PC-3 (cell line): ENCODE data around the gene MTLN. TPM values are rescaled to one million over a fixed set of nuclear protein-coding genes. Genes with fewer than 3 reads are reported as not detected.
A peak's percentile ranks its signal among the peaks of the same experiment; 100 is the strongest.
"Not testable (repeated sequence)": the region's sequence is repeated elsewhere in the genome, so short reads cannot be mapped to it uniquely, and the experiment has no call there.

Experiments used
- ATAC-seq: fragments of 200-7000 bp; cut with Tn5 transposase; 2 replicates; pipeline ENCODE4 v1.9.1; 2020; ENCODE audit warnings: mild to moderate bottlenecking, moderate library complexity
- BruUV-seq: library from RNA; stranded (reverse); fragments of 400-500 nt; replicated peaks from 2 replicates; lab custom pipeline; 2021; lab: Mats Ljungman, UMichigan
- CTCF ChIA-PET: fragments of 300-600 bp; sonication (Branson Sonifier 250); formaldehyde crosslinking; loops from one replicate; lab custom pipeline; 2022; ENCODE audit warnings: antibody characterized with exemption; lab: Charles Lee
- POLR2A ChIA-PET: fragments of 300-600 bp; sonication (Branson Sonifier 250); formaldehyde crosslinking; loops from one replicate; lab custom pipeline; 2022; ENCODE audit warnings: antibody characterized with exemption; ENCODE audit not compliant: unreplicated experiment; lab: Charles Lee
- DNase-seq: peaks from one replicate; pipeline ENCODE4 v3.0.0-alpha.2; 2015
- H2AFZ ChIP-seq: fragments of 300-600 bp; sonication (generic); 2 replicates; pipeline ENCODE4 v1.6.0; 2016; ENCODE audit warnings: antibody characterized with exemption, low read length
- H3F3A ChIP-seq: fragments of 300-600 bp; sonication (generic); one replicate; pipeline ENCODE4 v1.6.0; 2017; ENCODE audit warnings: antibody characterized with exemption, low read length, control low read depth, mild to moderate bottlenecking; ENCODE audit not compliant: unreplicated experiment
- H3K27ac ChIP-seq: fragments of 300-600 bp; sonication (generic); 2 replicates; pipeline ENCODE4 v1.5.1; 2016; ENCODE audit warnings: mild to moderate bottlenecking, low read length
- H3K27me3 ChIP-seq: fragments of 300-600 bp; sonication (generic); 2 replicates; pipeline ENCODE4 v1.6.1; 2016; ENCODE audit warnings: low read length, mixed read lengths
- H3K36me3 ChIP-seq: fragments of 300-600 bp; sonication (generic); 2 replicates; pipeline ENCODE4 v1.6.1; 2016; ENCODE audit warnings: low read depth, mixed run types, low read length, mixed read lengths
- H3K4me1 ChIP-seq: fragments of 300-600 bp; sonication (generic); 2 replicates; pipeline ENCODE4 v1.5.1; 2016; ENCODE audit warnings: low read length; ENCODE audit not compliant: insufficient read depth
- H3K4me2 ChIP-seq: fragments of 300-600 bp; sonication (generic); 2 replicates; pipeline ENCODE4 v1.6.0; 2016; ENCODE audit warnings: low read length
- H3K4me3 ChIP-seq: fragments of 300-600 bp; sonication (generic); 2 replicates; pipeline ENCODE4 v1.5.1; 2016; ENCODE audit warnings: mild to moderate bottlenecking, low read length, mixed read lengths
- H3K79me2 ChIP-seq: fragments of 300-600 bp; sonication (generic); 2 replicates; pipeline ENCODE4 v1.6.1; 2017; ENCODE audit warnings: low read length, mixed read lengths
- H3K9ac ChIP-seq: fragments of 300-600 bp; sonication (generic); 2 replicates; pipeline ENCODE4 v1.6.0; 2016; ENCODE audit warnings: mild to moderate bottlenecking, low read length
- H3K9me2 ChIP-seq: fragments of 300-600 bp; sonication (generic); replicated peaks from 2 replicates; pipeline ENCODE4 v1.6.1; 2016; ENCODE audit warnings: mixed run types, low read length, mixed read lengths
- H3K9me3 ChIP-seq: fragments of 300-600 bp; sonication (generic); 2 replicates; pipeline ENCODE4 v1.6.1; 2016; ENCODE audit warnings: low read length, mixed read lengths
- H4K20me1 ChIP-seq: fragments of 300-600 bp; sonication (generic); 2 replicates; pipeline ENCODE4 v1.6.1; 2016; ENCODE audit warnings: low read length, mixed read lengths
- CTCF ChIP-seq: fragments of 300-600 bp; sonication (generic); conservative IDR thresholded peaks from 2 replicates; pipeline ENCODE4 v1.5.1; 2017; ENCODE audit warnings: antibody characterized with exemption, low read depth, mild to moderate bottlenecking, low read length
- EZH2 ChIP-seq: fragments of 300-600 bp; sonication (generic); IDR thresholded peaks from one replicate; pipeline ENCODE4 v1.6.1; 2017; ENCODE audit warnings: antibody characterized with exemption, mild to moderate bottlenecking, low read length; ENCODE audit not compliant: unreplicated experiment
- EZH2phosphoT487 ChIP-seq: fragments of 300-600 bp; sonication (generic); IDR thresholded peaks from 2 replicates; pipeline ENCODE4 v1.6.1; 2018; ENCODE audit warnings: mild to moderate bottlenecking, antibody characterized with exemption, low read length, borderline replicate concordance
- intact Hi-C: fragments of 100-400 bp; cut with micrococcal nuclease; formaldehyde crosslinking; loops from 2 replicates; pipeline ENCODE4 v1.9.0; 2023
- total RNA-seq: library from RNA; depleted of rRNA; stranded (reverse); fragments of >200 nt; gene quantifications from 2 replicates; pipeline ENCODE4 v1.2.3, GENCODE V29; 2014

MTLN gene
- total RNA-seq, 1 experiment from 2014 or later = 181 TPM

- intact Hi-C loops, H3K4me3 ChIP-seq, BruUV-seq: not testable (repeated sequence)
Measured at GRCh38 chr2:110243283-110243682, 30.9 kb upstream of the MTLN start.

GRCh38 chr2:110234514-110234913 lies 22.2 kb upstream of the MTLN start:
- H4K20me1 ChIP-seq, H2AFZ ChIP-seq, H3K27me3 ChIP-seq, DNase-seq, H3F3A ChIP-seq, H3K4me1 ChIP-seq, CTCF ChIA-PET, POLR2A ChIA-PET, H3K9me2 ChIP-seq, H3K9ac ChIP-seq, BruUV-seq, intact Hi-C loops, H3K79me2 ChIP-seq, H3K27ac ChIP-seq, H3K4me2 ChIP-seq, H3K36me3 ChIP-seq, H3K4me3 ChIP-seq, H3K9me3 ChIP-seq: not testable (repeated sequence)
- ATAC-seq = peak; percentile 66

More at GRCh38 chr2:110243283-110243682, 30.9 kb upstream of the MTLN start:
- H3K9ac ChIP-seq, CTCF ChIA-PET, H3K27me3 ChIP-seq, H3K9me3 ChIP-seq, H2AFZ ChIP-seq, POLR2A ChIA-PET, H3K4me2 ChIP-seq, DNase-seq, H3K36me3 ChIP-seq, H3K27ac ChIP-seq, ATAC-seq, H3K4me1 ChIP-seq, H3K79me2 ChIP-seq, H3F3A ChIP-seq, H4K20me1 ChIP-seq, H3K9me2 ChIP-seq: not testable (repeated sequence)

GRCh38 chr2:110229886-110230285 lies 17.5 kb upstream of the MTLN start:
- H2AFZ ChIP-seq, intact Hi-C loops, H4K20me1 ChIP-seq, H3K9me2 ChIP-seq, H3K27me3 ChIP-seq, POLR2A ChIA-PET, H3K4me1 ChIP-seq, BruUV-seq, H3K36me3 ChIP-seq, H3K27ac ChIP-seq, H3K9me3 ChIP-seq, DNase-seq, H3K9ac ChIP-seq, H3F3A ChIP-seq, H3K79me2 ChIP-seq, ATAC-seq, H3K4me2 ChIP-seq, H3K4me3 ChIP-seq, CTCF ChIA-PET: not testable (repeated sequence)

- not testable (repeated sequence) for H3K4me2 ChIP-seq, H3K4me1 ChIP-seq, ATAC-seq
Measured at GRCh38 chr2:110222626-110223025, 10.3 kb upstream of the MTLN start.

GRCh38 chr2:110221938-110222337 lies 9.6 kb upstream of the MTLN start:
- BruUV-seq = no TSS peak
- intact Hi-C loops = no loop called here
- no peak for TF ChIP-seq EZH2
- TF ChIP-seq EZH2phosphoT487 = no peak
- no peak for TF ChIP-seq CTCF
- Histone ChIP-seq H3K9ac (no peak overlapping the region), H3K4me2 (no peak overlapping the region), H3K27me3 (peaks cover 16% of the 10 kb centered on the region; the same call in 1 of the 2 replicates), H3K9me3 (no peaks in the 10 kb centered on the region), H3K36me3 (no peaks in the 10 kb centered on the region), H4K20me1 (no peaks in the 10 kb centered on the region), H3F3A (no peaks in the 10 kb centered on the region), H3K9me2 (no peaks in the 10 kb centered on the region), H3K27ac (no peak overlapping the region), H3K79me2 (no peaks in the 10 kb centered on the region), H3K4me3 (no peak overlapping the region), H2AFZ (no peak overlapping the region), H3K4me1 (no peaks in the 10 kb centered on the region)
- DNase-seq (no peak), ATAC-seq (no peak)
- POLR2A ChIA-PET = no interaction called here
- CTCF ChIA-PET = no interaction called here

More at GRCh38 chr2:110222626-110223025, 10.3 kb upstream of the MTLN start:
- H3F3A ChIP-seq, H3K9ac ChIP-seq, BruUV-seq, H3K4me3 ChIP-seq, CTCF ChIA-PET, H2AFZ ChIP-seq, H3K36me3 ChIP-seq, POLR2A ChIA-PET, H4K20me1 ChIP-seq, intact Hi-C loops, DNase-seq, H3K9me2 ChIP-seq, H3K9me3 ChIP-seq, H3K79me2 ChIP-seq, H3K27ac ChIP-seq: not testable (repeated sequence)
- peaks cover 16% of the 10 kb centered on the region; the same call in 1 of the 2 replicates for H3K27me3 ChIP-seq
